C4-2B (cell line): ENCODE data around the gene SUMF1.

ENCODE experiments used
- ZFX ChIP-seq: fragments of 450-650 bp; IDR thresholded peaks from 2 replicates; pipeline ENCODE4 v1.6.1; 2017
- TF ChIP-seq, protein P1 (sequence below): fragments of 450-650 bp; conservative IDR thresholded peaks from 2 replicates; pipeline ENCODE4 v1.5.1; 2017; ENCODE audit warnings: mild to moderate bottlenecking

DNA sequence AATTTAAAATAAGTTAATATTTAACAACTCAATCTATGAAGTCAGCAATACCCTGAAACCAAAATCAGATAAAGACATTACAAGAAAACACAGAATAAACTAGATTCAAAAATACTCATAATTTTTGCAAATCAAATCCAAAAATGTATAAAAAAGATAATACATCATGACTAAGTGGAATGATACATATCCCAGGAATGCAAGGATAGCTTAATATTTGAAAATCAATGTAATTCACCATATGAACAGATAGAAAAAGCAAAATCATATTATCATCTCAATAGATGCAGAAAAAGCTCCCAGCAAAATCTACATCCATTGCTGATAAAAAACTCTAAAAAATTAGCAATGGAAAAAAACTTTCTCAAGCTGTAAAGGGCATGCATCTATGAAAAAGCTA, 93.4 kb downstream of the SUMF1 start:
- TF ChIP-seq, protein P1, sequence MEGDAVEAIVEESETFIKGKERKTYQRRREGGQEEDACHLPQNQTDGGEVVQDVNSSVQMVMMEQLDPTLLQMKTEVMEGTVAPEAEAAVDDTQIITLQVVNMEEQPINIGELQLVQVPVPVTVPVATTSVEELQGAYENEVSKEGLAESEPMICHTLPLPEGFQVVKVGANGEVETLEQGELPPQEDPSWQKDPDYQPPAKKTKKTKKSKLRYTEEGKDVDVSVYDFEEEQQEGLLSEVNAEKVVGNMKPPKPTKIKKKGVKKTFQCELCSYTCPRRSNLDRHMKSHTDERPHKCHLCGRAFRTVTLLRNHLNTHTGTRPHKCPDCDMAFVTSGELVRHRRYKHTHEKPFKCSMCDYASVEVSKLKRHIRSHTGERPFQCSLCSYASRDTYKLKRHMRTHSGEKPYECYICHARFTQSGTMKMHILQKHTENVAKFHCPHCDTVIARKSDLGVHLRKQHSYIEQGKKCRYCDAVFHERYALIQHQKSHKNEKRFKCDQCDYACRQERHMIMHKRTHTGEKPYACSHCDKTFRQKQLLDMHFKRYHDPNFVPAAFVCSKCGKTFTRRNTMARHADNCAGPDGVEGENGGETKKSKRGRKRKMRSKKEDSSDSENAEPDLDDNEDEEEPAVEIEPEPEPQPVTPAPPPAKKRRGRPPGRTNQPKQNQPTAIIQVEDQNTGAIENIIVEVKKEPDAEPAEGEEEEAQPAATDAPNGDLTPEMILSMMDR, result no peak
- TF ChIP-seq ZFX, result no peak
